ENCODE measurements around the gene SNCAIP.

SNCAIP gene

GRCh38 chr5:122421374-122422079, 109.5 kb downstream of the SNCAIP start:
- Histone ChIP-seq H3K36me3 (ENCODE audit: control insufficient read depth, insufficient read depth, low read length) (no peaks in the 10 kb centered on the region), H3K4me3 (ENCODE audit: low read depth, low read length) (no peak overlapping the region), H3K9me3 (ENCODE audit: control insufficient read depth, insufficient read depth, low read length) (no peaks in the 10 kb centered on the region)

GRCh38 chr5:122423221-122423620, 111.2 kb downstream of the SNCAIP start:
- no peaks in the 10 kb centered on the region for H3K36me3 ChIP-seq (ENCODE audit: control insufficient read depth, insufficient read depth, low read length)
- H3K9me3 ChIP-seq (ENCODE audit: control insufficient read depth, insufficient read depth, low read length) = no peaks in the 10 kb centered on the region
- H3K9ac ChIP-seq (ENCODE audit: low read depth, low read length) = no peak overlapping the region
- no peak overlapping the region for H3K4me3 ChIP-seq (ENCODE audit: low read depth, low read length)
- peaks cover 5% of the 10 kb centered on the region for H3K4me1 ChIP-seq (ENCODE audit: control insufficient read depth, insufficient read depth, low read length)
- no peaks in the 10 kb centered on the region for H3K27me3 ChIP-seq (ENCODE audit: control insufficient read depth, insufficient read depth, low read length)

More at GRCh38 chr5:122421374-122422079, 109.5 kb downstream of the SNCAIP start:
- H3K4me1 ChIP-seq (ENCODE audit: control insufficient read depth, insufficient read depth, low read length) = peaks cover 5% of the 10 kb centered on the region
- no peak overlapping the region for H3K9ac ChIP-seq (ENCODE audit: low read depth, low read length)
- no peaks in the 10 kb centered on the region for H3K27me3 ChIP-seq (ENCODE audit: control insufficient read depth, insufficient read depth, low read length)

- Histone ChIP-seq H3K9me3 (ENCODE audit: control insufficient read depth, insufficient read depth, low read length) (no peaks in the 10 kb centered on the region), H3K27me3 (ENCODE audit: control insufficient read depth, insufficient read depth, low read length) (no peaks in the 10 kb centered on the region), H3K4me3 (ENCODE audit: low read depth, low read length) (no peak overlapping the region), H3K9ac (ENCODE audit: low read depth, low read length) (no peak overlapping the region), H3K4me1 (ENCODE audit: control insufficient read depth, insufficient read depth, low read length) (peaks cover 5% of the 10 kb centered on the region), H3K36me3 (ENCODE audit: control insufficient read depth, insufficient read depth, low read length) (no peaks in the 10 kb centered on the region)
Measured at GRCh38 chr5:122424132-122424531, 112.1 kb downstream of the SNCAIP start.

- Histone ChIP-seq H3K4me1 (ENCODE audit: control insufficient read depth, insufficient read depth, low read length) (peaks cover 17% of the 10 kb centered on the region), H3K9me3 (ENCODE audit: control insufficient read depth, insufficient read depth, low read length) (no peaks in the 10 kb centered on the region), H3K4me3 (ENCODE audit: low read depth, low read length) (no peak overlapping the region), H3K27me3 (ENCODE audit: control insufficient read depth, insufficient read depth, low read length) (no peaks in the 10 kb centered on the region), H3K9ac (ENCODE audit: low read depth, low read length) (no peak overlapping the region), H3K36me3 (ENCODE audit: control insufficient read depth, insufficient read depth, low read length) (no peaks in the 10 kb centered on the region)
Measured at GRCh38 chr5:122426301-122426700, 114.3 kb downstream of the SNCAIP start.

DNA sequence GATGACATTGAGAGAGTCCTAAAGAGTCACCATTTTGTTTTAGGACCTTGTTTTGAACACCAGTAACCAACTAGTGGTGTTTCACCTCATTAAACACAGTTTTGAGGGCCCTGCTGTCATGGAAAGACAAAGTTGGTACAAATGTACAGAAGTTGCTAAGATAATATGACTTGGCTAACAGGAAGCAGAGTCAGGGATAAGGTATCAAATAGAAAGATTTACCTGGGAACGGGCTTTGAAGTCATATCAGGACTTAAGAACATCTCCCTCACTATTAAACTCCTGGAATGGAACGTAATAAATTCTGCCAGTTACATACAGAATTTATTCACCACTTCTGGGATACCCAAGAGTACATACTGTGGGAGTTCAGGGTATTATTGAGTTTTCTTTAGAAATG, 115.6 kb downstream of the SNCAIP start:
- no peak overlapping the region for H3K4me3 ChIP-seq (ENCODE audit: low read depth, low read length)
- H3K9me3 ChIP-seq (ENCODE audit: control insufficient read depth, insufficient read depth, low read length) = no peaks in the 10 kb centered on the region
- H3K36me3 ChIP-seq (ENCODE audit: control insufficient read depth, insufficient read depth, low read length) = no peaks in the 10 kb centered on the region
- H3K27me3 ChIP-seq (ENCODE audit: control insufficient read depth, insufficient read depth, low read length) = no peaks in the 10 kb centered on the region
- peaks cover 17% of the 10 kb centered on the region for H3K4me1 ChIP-seq (ENCODE audit: control insufficient read depth, insufficient read depth, low read length)
- H3K9ac ChIP-seq (ENCODE audit: low read depth, low read length) = no peak overlapping the region

GRCh38 chr5:122429545-122430318, 117.7 kb downstream of the SNCAIP start:
- Histone ChIP-seq H3K9ac (ENCODE audit: low read depth, low read length) (no peak overlapping the region), H3K36me3 (ENCODE audit: control insufficient read depth, insufficient read depth, low read length) (no peaks in the 10 kb centered on the region), H3K9me3 (ENCODE audit: control insufficient read depth, insufficient read depth, low read length) (no peaks in the 10 kb centered on the region), H3K27me3 (ENCODE audit: control insufficient read depth, insufficient read depth, low read length) (no peaks in the 10 kb centered on the region), H3K4me3 (ENCODE audit: low read depth, low read length) (no peak overlapping the region), H3K4me1 (ENCODE audit: control insufficient read depth, insufficient read depth, low read length) (peaks cover 12% of the 10 kb centered on the region)

GRCh38 chr5:122430319-122430586, 118.2 kb downstream of the SNCAIP start:
- Histone ChIP-seq H3K36me3 (ENCODE audit: control insufficient read depth, insufficient read depth, low read length) (no peaks in the 10 kb centered on the region), H3K4me1 (ENCODE audit: control insufficient read depth, insufficient read depth, low read length) (peaks cover 12% of the 10 kb centered on the region), H3K4me3 (ENCODE audit: low read depth, low read length) (no peak overlapping the region), H3K9me3 (ENCODE audit: control insufficient read depth, insufficient read depth, low read length) (no peaks in the 10 kb centered on the region), H3K9ac (ENCODE audit: low read depth, low read length) (no peak overlapping the region), H3K27me3 (ENCODE audit: control insufficient read depth, insufficient read depth, low read length) (no peaks in the 10 kb centered on the region)

- Histone ChIP-seq H3K9me3 (ENCODE audit: control insufficient read depth, insufficient read depth, low read length) (no peaks in the 10 kb centered on the region), H3K9ac (ENCODE audit: low read depth, low read length) (no peak overlapping the region), H3K36me3 (ENCODE audit: control insufficient read depth, insufficient read depth, low read length) (no peaks in the 10 kb centered on the region), H3K27me3 (ENCODE audit: control insufficient read depth, insufficient read depth, low read length) (no peaks in the 10 kb centered on the region), H3K4me3 (ENCODE audit: low read depth, low read length) (no peak overlapping the region), H3K4me1 (ENCODE audit: control insufficient read depth, insufficient read depth, low read length) (peaks cover 12% of the 10 kb centered on the region)
Measured at GRCh38 chr5:122431298-122431697, 119.3 kb downstream of the SNCAIP start.

DNA sequence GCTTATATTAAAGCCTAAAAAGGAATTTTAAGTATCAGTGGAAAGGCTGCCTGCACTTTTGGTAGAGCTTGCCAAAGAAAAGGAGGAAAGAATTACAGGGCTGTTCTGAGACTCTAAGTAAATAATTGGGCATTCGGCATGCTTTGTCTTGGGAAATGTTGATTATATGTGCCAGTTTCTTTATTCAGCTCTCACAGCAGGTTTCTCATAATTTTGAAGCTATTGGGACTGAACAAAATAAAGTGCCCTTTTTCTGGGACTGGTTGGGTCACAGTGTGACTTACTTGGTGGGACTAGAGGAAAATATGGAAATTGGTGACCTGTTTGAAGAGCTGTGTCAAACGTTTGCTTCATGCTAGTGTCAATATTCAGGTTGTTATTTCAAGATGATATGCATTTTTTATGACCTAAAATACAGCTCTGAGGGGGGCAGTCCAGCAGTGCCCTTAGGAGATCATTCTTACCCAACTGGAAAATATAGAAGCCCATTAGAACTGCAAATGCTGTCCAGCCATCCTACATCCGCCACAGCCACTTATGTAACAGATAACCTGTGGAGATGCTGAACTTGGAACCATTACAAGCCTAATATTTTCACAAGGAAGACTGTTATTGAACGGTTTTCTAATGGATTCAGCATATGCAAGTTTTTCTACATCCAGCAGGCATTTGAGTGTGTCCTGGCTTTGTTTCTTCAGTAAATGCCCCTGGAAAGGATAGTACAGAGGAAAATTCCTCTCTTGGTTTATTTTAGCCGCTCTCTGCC, 122.4 kb downstream of the SNCAIP start:
- Histone ChIP-seq H3K4me1 (ENCODE audit: control insufficient read depth, insufficient read depth, low read length) (peaks cover 11% of the 10 kb centered on the region), H3K36me3 (ENCODE audit: control insufficient read depth, insufficient read depth, low read length) (no peaks in the 10 kb centered on the region), H3K4me3 (ENCODE audit: low read depth, low read length) (no peak overlapping the region), H3K27me3 (ENCODE audit: control insufficient read depth, insufficient read depth, low read length) (no peaks in the 10 kb centered on the region), H3K9ac (ENCODE audit: low read depth, low read length) (no peak overlapping the region), H3K9me3 (ENCODE audit: control insufficient read depth, insufficient read depth, low read length) (no peaks in the 10 kb centered on the region)

GRCh38 chr5:122435234-122435633, 123.2 kb downstream of the SNCAIP start:
- H3K27me3 ChIP-seq (ENCODE audit: control insufficient read depth, insufficient read depth, low read length) = no peaks in the 10 kb centered on the region
- peaks cover 2% of the 10 kb centered on the region for H3K4me1 ChIP-seq (ENCODE audit: control insufficient read depth, insufficient read depth, low read length)
- H3K9me3 ChIP-seq (ENCODE audit: control insufficient read depth, insufficient read depth, low read length) = no peaks in the 10 kb centered on the region
- H3K9ac ChIP-seq (ENCODE audit: low read depth, low read length) = no peak overlapping the region
- no peak overlapping the region for H3K4me3 ChIP-seq (ENCODE audit: low read depth, low read length)
- no peaks in the 10 kb centered on the region for H3K36me3 ChIP-seq (ENCODE audit: control insufficient read depth, insufficient read depth, low read length)

DNA sequence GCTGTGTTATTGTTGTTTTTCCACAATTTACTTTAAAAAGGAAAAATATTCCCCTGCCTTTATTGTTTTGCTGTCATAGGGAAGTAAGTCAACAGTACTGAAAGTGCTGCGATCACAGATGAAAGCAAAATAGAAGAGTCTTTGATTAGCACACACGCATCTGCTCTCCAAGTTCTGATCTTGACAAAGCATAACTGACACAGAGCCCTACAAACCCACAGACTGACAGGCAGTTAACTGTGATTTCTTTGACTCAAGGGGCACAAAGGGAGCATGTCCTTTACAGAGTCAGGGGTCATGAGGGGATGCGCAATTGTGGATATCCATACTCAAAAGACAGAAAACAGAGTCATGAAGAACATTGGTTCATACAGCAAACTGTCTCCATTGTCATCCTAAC, 123.7 kb downstream of the SNCAIP start:
- Histone ChIP-seq H3K9me3 (ENCODE audit: control insufficient read depth, insufficient read depth, low read length) (no peaks in the 10 kb centered on the region), H3K27me3 (ENCODE audit: control insufficient read depth, insufficient read depth, low read length) (no peaks in the 10 kb centered on the region), H3K4me3 (ENCODE audit: low read depth, low read length) (no peak overlapping the region), H3K4me1 (ENCODE audit: control insufficient read depth, insufficient read depth, low read length) (no peaks in the 10 kb centered on the region), H3K9ac (ENCODE audit: low read depth, low read length) (no peak overlapping the region), H3K36me3 (ENCODE audit: control insufficient read depth, insufficient read depth, low read length) (no peaks in the 10 kb centered on the region)

GRCh38 chr5:122436615-122437014, 124.6 kb downstream of the SNCAIP start:
- H3K27me3 ChIP-seq (ENCODE audit: control insufficient read depth, insufficient read depth, low read length) = no peaks in the 10 kb centered on the region
- H3K36me3 ChIP-seq (ENCODE audit: control insufficient read depth, insufficient read depth, low read length) = no peaks in the 10 kb centered on the region
- H3K9ac ChIP-seq (ENCODE audit: low read depth, low read length) = no peak overlapping the region
- no peaks in the 10 kb centered on the region for H3K9me3 ChIP-seq (ENCODE audit: control insufficient read depth, insufficient read depth, low read length)
- H3K4me3 ChIP-seq (ENCODE audit: low read depth, low read length) = no peak overlapping the region
- no peaks in the 10 kb centered on the region for H3K4me1 ChIP-seq (ENCODE audit: control insufficient read depth, insufficient read depth, low read length)
